NK-92 treated with Interleukin-12 subunit alpha and Interleukin-12 subunit beta, amount 100 ng/mL, for 24 hours (cell line): ENCODE measurements around the gene ANKRD39.

Source experiments
- DNase-seq: peaks from one replicate; lab custom pipeline; 2025; lab: John Stamatoyannopoulos, UW

The ANKRD39 gene

GRCh38 chr2:96870626-96871255 is 12.9 kb upstream of the ANKRD39 start:
- no peak for DNase-seq

DNA sequence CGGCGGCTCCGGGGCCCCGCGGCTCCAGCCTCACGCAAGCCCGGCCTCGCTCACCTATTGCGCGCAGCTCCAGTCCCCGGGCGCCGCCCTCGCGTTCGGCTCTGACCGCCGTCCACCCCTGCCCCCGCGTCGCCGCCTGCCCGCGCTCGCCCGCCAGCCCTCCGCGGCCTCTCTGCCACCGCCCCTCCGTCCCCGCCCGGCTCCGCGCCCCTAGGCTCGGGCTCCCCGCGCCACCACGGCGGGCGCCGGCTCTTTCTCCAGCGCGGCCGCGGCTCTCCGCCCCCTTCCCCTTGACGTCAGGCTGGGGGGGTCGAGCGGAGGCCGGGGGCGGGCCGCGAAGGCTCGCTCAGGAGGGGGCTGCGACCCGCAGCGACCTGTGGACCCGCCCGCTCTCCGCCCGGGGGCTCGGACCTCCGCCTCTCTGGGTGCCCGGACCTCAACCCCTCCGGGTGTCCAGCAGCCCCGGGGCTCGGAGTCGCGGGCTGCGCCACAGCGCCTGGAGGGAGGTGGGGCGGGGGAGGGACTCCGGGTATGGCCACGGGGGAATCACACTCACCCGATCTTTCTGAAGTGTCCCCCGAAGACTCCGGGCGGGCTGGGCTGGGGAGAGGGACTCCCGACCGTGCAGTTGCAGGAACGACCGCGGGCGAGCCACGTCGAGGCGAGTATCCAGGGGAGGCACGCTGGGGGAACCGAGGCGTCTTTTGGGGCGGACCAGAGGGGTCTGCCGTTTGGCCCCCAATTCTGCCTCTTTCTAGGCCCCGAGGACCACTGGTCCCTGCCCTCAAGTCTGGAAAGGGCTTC is 12.2 kb upstream of the ANKRD39 start, which contains the start of gene SEMA4C:
Gene SEMA4C (minus strand): TSS at position 259 of the 804 bp plus-strand sequence. CDS start 2,194 bp downstream, outside the sequence.
- DNase-seq, result no peak

DNA sequence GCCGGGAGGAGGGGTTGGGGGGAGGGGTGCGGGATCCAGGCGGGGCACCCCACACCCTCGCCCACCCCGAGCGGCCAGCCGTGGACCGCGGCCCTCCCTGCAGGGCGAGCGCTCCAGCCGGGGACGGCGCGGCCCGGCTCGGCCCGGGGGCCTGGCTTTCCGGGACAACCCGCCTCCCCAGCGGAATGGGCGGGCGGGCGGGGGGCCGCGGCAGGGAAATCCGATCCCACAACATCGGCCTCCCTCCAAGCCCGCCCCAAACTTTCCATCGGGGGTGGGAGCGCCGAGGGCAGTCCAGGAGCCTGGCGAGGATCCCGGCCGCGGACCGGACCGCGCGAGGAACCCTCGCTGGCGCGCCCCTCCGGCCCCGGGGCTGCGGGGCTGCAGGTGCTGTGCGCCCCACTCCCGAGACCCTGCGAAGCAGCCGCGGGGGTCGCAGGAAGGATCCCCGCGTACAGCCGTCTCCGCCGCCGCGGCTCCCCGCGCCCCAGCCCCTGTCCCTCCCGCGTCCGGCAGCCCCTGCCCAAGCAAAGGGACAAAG is 11.5 kb upstream of the ANKRD39 start:
- DNase-seq, result no peak

GRCh38 chr2:96868555-96869280 is 10.9 kb upstream of the ANKRD39 start:
- no peak for DNase-seq

DNA sequence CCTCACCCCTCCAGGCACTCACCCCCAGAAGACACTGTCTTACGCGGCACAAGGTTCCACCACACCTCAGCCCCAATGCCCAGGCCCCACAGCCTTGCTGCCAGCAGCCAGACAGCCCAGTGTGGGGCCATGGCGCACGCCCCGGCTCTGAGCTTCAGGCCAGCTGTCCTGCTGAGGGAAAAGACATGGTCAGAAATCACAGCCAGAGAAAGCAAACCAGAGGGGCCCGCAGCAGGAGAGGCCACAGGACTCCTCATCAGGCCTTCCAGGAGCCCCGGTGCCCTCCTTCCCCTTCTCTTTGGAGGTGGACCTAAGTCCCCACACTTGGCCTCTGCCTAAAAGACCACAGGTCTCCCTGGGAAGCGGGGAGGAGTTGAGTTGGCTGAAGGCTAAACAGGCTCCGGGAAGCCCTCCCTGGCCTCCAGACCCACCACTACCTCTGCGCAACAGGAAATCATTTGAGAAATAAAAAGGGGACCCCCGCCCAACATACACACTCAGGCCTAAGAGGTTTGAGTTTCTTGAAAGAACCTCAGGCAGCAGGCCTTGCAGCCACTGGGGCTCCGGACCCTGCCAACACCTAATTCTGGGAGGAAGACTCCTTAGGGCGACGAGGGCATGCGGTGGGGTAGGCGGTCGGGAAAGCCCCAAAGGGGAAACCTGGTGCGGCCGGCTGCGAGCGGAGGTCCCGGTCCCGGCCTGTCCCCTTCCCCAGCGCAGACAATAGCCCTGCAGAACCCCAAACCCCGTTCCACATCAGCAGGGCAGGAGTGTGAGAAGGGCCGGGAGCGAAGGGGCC is 10.1 kb upstream of the ANKRD39 start:
- DNase-seq, result no peak

- no peak for DNase-seq
Observed at GRCh38 chr2:96866986-96867755, 9.4 kb upstream of the ANKRD39 start.

- DNase-seq, result no peak
Observed at GRCh38 chr2:96866586-96866985, 8.8 kb upstream of the ANKRD39 start.

DNA sequence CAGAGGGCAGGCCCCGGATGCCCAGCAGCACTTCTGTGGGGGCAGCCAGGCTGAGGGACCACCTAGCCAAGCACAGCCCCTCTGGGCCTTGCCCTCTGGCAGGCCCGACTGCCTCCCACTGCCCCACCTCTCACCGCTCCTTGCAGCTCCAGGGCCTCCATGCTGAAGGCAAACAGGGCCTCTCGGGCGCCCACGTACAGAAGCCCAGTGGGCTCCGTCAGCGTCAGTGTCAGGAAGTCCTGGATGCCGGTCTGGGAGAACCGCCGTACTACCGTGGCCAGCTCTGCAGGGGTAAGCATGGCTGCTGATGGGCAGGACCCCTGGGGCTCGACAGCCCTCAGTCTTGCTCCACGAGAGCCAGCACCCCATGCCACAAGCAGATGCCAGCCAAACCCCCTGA is 8.3 kb upstream of the ANKRD39 start:
- DNase-seq, result no peak

- no peak for DNase-seq
Observed at GRCh38 chr2:96865654-96866053, 7.8 kb upstream of the ANKRD39 start.

DNA sequence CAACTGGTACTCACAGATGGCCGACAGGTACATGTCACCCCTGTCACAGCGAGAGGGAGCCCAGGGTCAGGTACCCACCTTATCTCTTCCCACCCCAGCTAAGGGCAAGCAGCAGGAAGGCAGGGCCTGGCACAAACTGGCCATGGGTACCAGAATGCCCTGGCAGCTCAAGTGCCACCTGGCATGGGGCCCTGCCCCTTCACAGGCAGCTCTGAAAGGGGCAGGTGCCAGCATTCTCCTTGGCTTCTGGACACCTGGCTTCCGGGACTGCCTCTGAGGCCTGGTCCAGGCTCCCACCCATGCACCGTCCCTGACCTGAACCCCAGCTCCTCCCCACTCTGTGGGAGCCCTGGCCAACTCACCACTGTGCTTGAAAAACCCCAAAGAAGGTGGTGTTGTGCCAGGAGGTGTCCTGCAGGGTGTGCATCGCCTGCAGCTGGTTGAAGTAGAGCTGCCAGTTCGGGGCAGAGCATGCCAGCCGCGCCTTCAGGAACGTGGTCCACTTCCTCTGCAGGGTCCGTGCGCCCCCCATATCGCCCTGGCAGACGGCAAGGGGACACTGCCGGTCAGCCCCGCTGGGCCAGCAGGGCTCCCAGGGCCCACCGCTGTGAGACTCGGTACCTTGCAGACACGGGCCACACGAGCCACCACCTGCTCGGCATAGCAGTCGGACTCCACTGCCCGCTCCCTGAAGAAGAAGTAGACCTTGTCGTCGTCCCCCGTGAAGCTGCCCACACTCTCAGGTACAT is 6.7 kb upstream of the ANKRD39 start:
- DNase-seq, result no peak

DNA sequence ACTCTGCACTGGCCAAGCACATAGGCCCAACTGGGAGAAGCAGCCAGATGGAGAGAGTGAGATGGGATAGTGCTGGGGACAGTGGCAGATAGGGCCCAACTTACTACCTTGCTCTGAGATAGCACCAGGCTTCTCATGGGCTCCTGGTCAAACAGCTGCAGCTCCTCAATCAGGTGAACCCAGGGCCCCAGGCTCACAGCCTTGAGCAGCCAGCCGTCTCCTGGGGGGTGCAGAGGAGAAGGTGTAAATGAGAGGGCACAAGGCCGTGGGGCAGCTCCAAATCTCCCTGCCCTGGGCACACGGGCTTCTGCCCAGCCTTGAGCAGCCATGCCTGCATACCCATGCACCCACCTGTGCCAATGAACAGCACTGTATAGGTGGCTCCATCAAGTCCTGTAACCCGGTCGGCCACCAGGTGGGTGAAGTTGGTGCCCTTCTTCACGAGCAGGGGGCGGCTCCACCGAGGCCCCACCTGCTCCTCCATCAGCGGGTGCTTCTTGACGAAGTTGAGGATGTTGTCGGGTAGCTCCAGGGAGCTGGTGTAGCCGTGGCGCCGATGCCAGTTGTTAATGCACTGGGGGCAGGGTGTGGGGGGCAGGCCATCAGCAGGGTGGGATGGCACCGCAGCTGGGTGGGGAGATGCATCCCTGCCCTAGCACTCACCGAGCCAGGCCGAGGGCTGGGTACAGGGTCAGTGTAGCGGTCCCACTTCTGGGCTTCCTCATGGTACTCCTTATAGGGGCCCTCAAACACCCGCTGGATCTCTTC is 5.9 kb upstream of the ANKRD39 start:
- no peak for DNase-seq

DNA sequence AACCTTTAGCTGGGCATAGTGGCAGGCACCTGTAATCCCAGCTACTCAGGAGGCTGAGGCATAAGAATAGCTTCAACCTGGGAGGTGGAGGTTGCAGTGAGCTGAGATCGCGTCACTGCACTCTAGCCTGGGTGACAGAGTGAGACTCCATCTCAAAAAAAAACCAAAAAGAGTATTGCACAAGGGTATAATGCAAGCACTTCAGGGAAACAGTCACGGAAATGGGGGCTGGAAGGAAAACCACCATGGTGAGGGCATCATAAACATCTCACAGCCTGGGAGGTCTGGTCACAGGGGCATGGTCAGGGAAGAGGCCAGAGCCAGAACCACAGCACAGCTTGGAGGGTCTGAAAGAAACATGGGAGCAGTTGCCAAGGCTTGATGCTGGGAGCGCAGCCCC is 5.2 kb upstream of the ANKRD39 start:
- peak; percentile 40 for DNase-seq

DNA sequence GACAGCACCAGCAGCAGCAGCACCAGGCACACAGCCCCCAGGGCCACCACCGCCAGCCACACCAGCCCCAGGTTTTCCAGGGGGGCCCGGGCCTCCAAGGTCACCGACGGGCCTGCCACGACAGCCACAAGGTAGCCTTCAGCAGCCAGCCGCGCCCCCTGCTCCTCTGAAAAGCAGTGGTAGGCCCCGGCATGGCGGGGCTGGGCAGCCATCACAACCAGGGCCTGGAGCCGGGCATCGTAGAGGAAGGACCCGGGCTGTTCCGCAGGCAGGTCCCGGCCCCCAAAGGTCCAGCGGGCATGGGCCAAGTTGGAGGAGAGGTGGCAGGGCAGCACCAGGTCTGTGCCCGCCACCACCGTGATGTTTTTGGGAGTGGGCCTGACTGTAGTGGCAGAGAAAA is 3.3 kb upstream of the ANKRD39 start:
- DNase-seq, result no peak

DNA sequence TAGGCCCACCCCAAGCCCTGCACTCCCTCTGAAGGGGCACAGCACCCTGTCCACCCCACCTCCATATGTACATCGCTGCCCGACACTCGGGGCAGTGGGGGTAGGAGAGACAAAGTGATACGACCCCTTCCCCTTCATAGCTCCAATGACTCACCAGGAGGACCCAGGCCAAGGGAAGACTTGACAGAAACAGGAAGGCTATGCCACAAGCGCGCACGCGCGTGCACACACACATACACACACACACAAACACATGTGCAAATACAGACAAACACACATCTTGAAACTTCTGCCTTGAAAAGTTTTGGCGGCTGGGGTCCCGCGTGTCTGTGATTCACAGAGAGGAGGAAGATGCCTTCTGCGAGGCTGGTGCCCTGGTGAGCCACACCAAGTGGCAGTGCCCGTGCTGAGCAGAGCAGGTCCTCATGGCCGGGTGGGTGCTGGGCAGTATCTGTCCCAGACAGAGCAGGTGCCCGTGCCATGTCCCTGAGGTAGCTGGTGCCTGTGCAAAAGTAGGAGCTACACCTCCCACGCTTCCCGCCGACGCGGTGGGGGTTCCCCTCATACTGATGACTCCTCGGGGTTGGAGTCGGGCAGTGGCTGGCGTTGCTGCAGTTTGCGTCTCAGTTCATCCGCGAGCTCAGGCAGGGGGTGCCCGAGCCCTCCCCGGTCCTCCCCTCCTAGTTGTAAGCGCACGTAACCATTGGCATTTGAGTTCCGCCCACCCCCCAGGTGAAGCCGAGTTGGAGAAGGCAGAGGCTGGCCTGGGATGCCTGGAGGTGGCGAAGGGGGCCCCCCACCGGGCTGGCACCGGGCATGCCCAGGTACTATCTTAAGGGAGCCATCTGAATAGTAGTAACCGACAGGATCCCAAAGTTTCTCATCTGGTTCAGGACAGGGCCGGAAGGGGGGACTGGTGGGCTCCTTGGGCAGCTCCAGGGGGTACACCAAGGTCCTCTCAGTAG is 2.5 kb upstream of the ANKRD39 start:
- DNase-seq, result no peak

GRCh38 chr2:96859681-96860064 is 1.9 kb upstream of the ANKRD39 start:
- no peak for DNase-seq

GRCh38 chr2:96859099-96859649 is 1.4 kb upstream of the ANKRD39 start:
- no peak for DNase-seq

DNA sequence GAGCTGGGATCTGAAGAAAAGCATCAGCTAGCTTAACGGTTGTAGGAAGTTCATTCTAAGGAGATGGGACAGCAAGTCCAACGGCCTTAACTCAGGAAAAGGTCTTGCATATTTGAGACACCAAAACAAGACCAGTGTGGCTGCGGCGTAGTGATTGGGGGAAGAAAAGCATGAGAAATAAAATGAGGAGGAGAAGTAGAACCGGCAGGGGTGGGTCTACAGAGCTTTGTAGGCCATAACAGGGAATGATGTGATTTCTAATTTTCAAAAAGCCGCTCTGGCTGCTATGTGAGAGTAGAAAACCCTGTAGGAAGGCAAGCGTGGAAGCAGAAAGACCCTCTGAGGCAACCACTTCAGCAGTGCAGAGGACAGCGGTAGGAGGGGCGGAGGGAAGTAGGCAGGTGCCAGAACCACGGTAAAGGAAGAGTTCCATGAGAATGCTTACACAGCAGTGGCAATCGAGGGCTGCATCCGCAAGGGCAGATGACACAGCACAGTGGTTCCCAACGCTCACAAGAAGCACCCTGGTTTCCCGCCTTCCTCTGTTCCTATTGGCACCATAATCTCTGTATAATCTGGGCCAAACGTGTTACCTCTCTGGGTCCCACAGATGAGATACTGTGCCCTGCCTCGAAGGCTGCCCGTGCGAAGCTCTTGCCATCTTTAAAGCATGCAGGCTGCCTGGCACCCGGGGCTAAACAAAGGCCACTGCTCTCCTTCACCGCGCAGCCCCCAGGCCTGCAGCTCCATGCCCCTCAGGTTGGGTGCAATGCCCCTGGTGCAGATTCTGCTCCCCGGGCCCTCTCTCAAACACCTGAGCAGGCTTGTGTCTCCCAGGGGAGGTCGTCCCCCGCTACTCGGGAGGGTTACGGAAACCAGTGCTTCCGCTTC is 795 bp downstream of the ANKRD39 start:
- DNase-seq, result no peak
